ENCODE data around the gene FANCI. TPM values are rescaled to one million over a fixed set of nuclear protein-coding genes. Genes with fewer than 3 reads are reported as not detected.

Gene FANCI
- total and polyA plus RNA-seq, 8 donors: 5.7 to 43.8 (median 9.1) TPM

DNA sequence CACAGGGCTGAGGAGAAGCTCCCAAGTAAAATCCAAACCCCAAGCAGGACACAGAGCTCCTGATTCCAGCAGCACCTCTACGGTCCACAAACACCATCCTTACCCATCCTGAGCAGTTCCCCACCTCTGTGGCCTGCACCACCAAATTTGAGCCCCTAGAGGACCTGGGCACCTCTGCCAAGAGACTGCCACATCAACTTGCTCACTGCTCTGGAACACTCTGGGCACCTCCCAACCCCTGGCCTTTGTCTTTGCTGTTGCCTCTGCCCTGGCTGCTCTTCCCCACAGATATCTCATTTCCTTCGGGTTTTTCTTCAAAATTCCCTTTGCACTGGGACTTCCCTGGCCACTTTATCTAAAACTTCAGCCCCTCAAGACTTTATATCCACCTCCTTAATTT is 28.2 kb upstream of the FANCI start:
- Histone ChIP-seq H3K4me1 (no peaks in the 10 kb centered on the region), H3K9me3 (no peaks in the 10 kb centered on the region), H3K36me3 (no peaks in the 10 kb centered on the region), H3K4me3 (no peak overlapping the region), H3K27me3 (no peaks in the 10 kb centered on the region), H3K27ac (no peak overlapping the region)
- TF ChIP-seq POLR2AphosphoS5 (IDR thresholded peaks at IDR 0.05) (no peak), POLR2A (IDR thresholded peaks at IDR 0.05) (no peak), EP300 (IDR thresholded peaks at IDR 0.05) (no peak)
- TF ChIP-seq, protein P1, sequence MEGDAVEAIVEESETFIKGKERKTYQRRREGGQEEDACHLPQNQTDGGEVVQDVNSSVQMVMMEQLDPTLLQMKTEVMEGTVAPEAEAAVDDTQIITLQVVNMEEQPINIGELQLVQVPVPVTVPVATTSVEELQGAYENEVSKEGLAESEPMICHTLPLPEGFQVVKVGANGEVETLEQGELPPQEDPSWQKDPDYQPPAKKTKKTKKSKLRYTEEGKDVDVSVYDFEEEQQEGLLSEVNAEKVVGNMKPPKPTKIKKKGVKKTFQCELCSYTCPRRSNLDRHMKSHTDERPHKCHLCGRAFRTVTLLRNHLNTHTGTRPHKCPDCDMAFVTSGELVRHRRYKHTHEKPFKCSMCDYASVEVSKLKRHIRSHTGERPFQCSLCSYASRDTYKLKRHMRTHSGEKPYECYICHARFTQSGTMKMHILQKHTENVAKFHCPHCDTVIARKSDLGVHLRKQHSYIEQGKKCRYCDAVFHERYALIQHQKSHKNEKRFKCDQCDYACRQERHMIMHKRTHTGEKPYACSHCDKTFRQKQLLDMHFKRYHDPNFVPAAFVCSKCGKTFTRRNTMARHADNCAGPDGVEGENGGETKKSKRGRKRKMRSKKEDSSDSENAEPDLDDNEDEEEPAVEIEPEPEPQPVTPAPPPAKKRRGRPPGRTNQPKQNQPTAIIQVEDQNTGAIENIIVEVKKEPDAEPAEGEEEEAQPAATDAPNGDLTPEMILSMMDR (IDR thresholded peaks at IDR 0.05): no peak
- DNase-seq: no peak
- WGBS, 5 donors: 68 to 86% (median 83%) methylated on average over 2 of the region's 2 CpGs
- intact Hi-C loops (cut with DNase I; ENCODE audit: low total_unique reads): no loop called here

DNA sequence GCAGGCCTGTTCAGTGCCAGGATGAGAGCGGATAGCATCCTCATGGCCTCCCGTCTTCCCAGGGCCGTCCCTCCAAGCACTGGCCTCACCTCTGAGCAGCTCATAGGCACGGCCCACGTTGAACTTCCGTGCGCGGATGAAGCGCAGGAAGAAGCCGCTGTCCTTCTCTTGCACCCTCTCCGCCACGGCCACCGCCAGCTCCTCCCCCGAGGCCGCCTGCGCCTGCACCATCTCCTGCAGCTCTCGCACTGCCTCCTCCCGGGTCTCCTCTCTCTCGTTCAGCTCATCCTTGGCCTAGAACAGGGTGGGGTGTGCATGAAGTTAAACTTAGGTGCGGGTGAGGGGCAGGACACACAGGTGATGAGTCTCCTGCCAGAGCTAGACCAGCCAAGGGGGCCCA is 26.7 kb upstream of the FANCI start:
- DNase-seq: no peak
- no peak overlapping the region for H3K27ac ChIP-seq
- H3K36me3 ChIP-seq: no peaks in the 10 kb centered on the region
- no peaks in the 10 kb centered on the region for H3K27me3 ChIP-seq
- H3K4me3 ChIP-seq: no peak overlapping the region
- intact Hi-C loops (cut with DNase I; ENCODE audit: low total_unique reads): no loop called here
- TF ChIP-seq POLR2A (IDR thresholded peaks at IDR 0.05): no peak
- no peak for TF ChIP-seq POLR2AphosphoS5 (IDR thresholded peaks at IDR 0.05)
- TF ChIP-seq, protein P1 (IDR thresholded peaks at IDR 0.05): no peak
- TF ChIP-seq EP300 (IDR thresholded peaks at IDR 0.05): no peak
- H3K4me1 ChIP-seq: no peaks in the 10 kb centered on the region
- WGBS, 5 donors: 85 to 90% (median 88%) methylated on average over 20 of the region's 20 CpGs
- no peaks in the 10 kb centered on the region for H3K9me3 ChIP-seq

DNA sequence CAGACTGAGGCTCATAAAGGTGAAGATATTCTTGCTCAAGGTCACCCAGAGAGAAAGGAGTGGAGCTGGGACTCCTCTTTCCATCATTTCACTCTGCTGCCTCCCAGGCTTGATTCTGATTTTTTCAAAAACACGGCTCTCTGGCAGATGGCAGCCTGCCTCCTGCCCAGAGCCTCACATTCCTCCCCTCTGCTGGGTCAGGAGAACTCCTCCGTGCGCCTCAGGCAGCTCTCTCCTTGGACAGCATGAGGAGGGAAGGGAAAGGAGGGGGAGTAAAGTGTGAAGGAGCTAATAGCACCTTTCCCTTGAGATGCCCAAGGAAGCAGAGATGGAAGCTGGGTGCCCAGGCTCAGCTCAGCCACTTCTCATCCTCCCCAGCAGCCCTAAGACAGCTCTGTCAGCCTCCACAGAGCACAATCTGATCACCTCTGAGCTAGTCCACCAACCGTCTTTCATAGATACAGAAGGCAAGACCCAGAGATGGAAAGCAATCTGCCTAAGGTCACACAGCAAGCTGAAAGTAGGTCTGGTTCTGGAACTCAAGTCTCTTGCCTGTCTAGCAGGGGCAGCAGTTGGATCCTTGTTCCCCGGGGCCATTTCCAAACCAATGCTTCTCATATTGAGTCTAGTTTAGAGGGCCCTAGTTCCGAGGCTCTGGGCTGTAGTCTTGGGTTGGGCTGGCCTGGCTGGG is 25.9 kb upstream of the FANCI start:
- no peak overlapping the region for H3K4me3 ChIP-seq
- H3K27me3 ChIP-seq: no peaks in the 10 kb centered on the region
- intact Hi-C loops (cut with DNase I; ENCODE audit: low total_unique reads): no loop called here

DNA sequence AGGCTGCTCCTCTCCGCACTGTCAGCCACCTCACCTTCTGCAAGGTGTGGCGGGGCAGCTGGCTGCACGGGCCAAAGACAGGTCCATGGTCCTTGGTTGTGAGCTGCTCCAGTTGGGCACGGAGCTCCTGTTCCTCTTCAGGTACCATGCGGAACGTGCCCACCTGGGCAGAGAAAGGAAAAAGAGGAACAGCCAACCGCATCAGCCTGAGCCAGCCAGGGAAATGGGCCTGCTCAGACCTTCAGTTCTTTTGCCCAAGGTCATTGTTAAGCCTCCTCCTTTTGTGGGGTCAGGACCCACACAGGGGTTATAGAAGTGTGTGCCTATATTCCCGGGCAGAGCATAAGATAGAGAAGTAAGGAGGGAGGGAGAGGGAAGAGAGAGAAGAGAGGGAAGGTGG is 25.2 kb upstream of the FANCI start:
- TF ChIP-seq POLR2A (IDR thresholded peaks at IDR 0.05) (no peak), EP300 (IDR thresholded peaks at IDR 0.05) (no peak), POLR2AphosphoS5 (IDR thresholded peaks at IDR 0.05) (no peak)
- TF ChIP-seq, protein P1 (IDR thresholded peaks at IDR 0.05): no peak
- H3K27ac ChIP-seq: no peak overlapping the region
- DNase-seq: no peak
- H3K27me3 ChIP-seq: no peaks in the 10 kb centered on the region
- no peaks in the 10 kb centered on the region for H3K9me3 ChIP-seq
- no peaks in the 10 kb centered on the region for H3K36me3 ChIP-seq
- no peak overlapping the region for H3K4me3 ChIP-seq
- no peaks in the 10 kb centered on the region for H3K4me1 ChIP-seq
- intact Hi-C loops (cut with DNase I; ENCODE audit: low total_unique reads): no loop called here
- WGBS, 5 donors: 86 to 94% (median 89%) methylated on average over 8 of the region's 8 CpGs

More for the DNA sequence above, 25.9 kb upstream of the FANCI start:
- H3K36me3 ChIP-seq: no peaks in the 10 kb centered on the region
- no peak overlapping the region for H3K27ac ChIP-seq
- WGBS, 5 donors: 63 to 71% (median 66%) methylated on average over 6 of the region's 6 CpGs
- TF ChIP-seq, protein P1 (IDR thresholded peaks at IDR 0.05): no peak
- TF ChIP-seq EP300 (IDR thresholded peaks at IDR 0.05) (no peak), POLR2A (IDR thresholded peaks at IDR 0.05) (no peak), POLR2AphosphoS5 (IDR thresholded peaks at IDR 0.05) (no peak)
- no peaks in the 10 kb centered on the region for H3K4me1 ChIP-seq
- DNase-seq: no peak
- H3K9me3 ChIP-seq: no peaks in the 10 kb centered on the region
